Natural killer cell treated with Interleukin-12 subunit alpha and Interleukin-12 subunit beta and Interleukin-15 and Interleukin-18, amount 100 ng/mL, for 72 hours (primary cell): ENCODE data around the gene GOLGA2. TPM values are rescaled to one million over a fixed set of nuclear protein-coding genes. Genes with fewer than 3 reads are reported as not detected.

Experiments used
- ATAC-seq, 2 donors: fragments of 150-1000 bp; cut with Tn5 transposase in 1 of 2; sonication (Bioruptor Pico), chemical (Tn5 transposase) in 1 of 2; 2 replicates each; pipeline ENCODE4 v1.10.0; 2021
- DNase-seq: peaks from one replicate; pipeline ENCODE4 v3.0.0; 2022; ENCODE audit warnings: low spot score
- H3K27ac Mint-ChIP-seq, 2 donors: 1 replicate in 1 of 2; 2 replicates in 1 of 2; pipeline ENCODE4 v1.8.0; 2022; ENCODE audit warnings: mixed read lengths in 2 of 2, mild to moderate bottlenecking in 1 of 2, moderate library complexity in 1 of 2
- H3K27me3 Mint-ChIP-seq, 2 donors: 1 replicate in 1 of 2; 2 replicates in 1 of 2; pipeline ENCODE4 v1.8.0; 2022; ENCODE audit warnings: mixed read lengths in 2 of 2
- H3K36me3 Mint-ChIP-seq: one replicate; pipeline ENCODE4 v1.8.0; 2022; ENCODE audit warnings: mixed read lengths
- H3K4me1 Mint-ChIP-seq, 2 donors: 1 replicate in 1 of 2; 2 replicates in 1 of 2; pipeline ENCODE4 v1.8.0; 2022; ENCODE audit warnings: low read depth in 2 of 2, mixed read lengths in 2 of 2, mild to moderate bottlenecking in 1 of 2
- H3K4me3 Mint-ChIP-seq: one replicate; pipeline ENCODE4 v1.8.0; 2022; ENCODE audit warnings: mixed read lengths
- H3K9me3 Mint-ChIP-seq: 2 replicates; pipeline ENCODE4 v1.8.0; 2022; ENCODE audit warnings: mixed read lengths
- total RNA-seq, 2 donors: library from RNA; stranded (reverse); gene quantifications; one replicate each; pipeline ENCODE4 v1.2.3, GENCODE V29; 2022

The GOLGA2 gene, protein sequence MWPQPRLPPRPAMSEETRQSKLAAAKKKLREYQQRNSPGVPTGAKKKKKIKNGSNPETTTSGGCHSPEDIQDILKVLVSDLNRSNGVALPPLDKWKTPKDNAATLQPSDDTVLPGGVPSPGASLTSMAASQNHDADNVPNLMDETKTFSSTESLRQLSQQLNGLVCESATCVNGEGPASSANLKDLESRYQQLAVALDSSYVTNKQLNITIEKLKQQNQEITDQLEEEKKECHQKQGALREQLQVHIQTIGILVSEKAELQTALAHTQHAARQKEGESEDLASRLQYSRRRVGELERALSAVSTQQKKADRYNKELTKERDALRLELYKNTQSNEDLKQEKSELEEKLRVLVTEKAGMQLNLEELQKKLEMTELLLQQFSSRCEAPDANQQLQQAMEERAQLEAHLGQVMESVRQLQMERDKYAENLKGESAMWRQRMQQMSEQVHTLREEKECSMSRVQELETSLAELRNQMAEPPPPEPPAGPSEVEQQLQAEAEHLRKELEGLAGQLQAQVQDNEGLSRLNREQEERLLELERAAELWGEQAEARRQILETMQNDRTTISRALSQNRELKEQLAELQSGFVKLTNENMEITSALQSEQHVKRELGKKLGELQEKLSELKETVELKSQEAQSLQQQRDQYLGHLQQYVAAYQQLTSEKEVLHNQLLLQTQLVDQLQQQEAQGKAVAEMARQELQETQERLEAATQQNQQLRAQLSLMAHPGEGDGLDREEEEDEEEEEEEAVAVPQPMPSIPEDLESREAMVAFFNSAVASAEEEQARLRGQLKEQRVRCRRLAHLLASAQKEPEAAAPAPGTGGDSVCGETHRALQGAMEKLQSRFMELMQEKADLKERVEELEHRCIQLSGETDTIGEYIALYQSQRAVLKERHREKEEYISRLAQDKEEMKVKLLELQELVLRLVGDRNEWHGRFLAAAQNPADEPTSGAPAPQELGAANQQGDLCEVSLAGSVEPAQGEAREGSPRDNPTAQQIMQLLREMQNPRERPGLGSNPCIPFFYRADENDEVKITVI
- 10 to 100 TPM; 66.8 to 68.9 TPM for total RNA-seq

DNA sequence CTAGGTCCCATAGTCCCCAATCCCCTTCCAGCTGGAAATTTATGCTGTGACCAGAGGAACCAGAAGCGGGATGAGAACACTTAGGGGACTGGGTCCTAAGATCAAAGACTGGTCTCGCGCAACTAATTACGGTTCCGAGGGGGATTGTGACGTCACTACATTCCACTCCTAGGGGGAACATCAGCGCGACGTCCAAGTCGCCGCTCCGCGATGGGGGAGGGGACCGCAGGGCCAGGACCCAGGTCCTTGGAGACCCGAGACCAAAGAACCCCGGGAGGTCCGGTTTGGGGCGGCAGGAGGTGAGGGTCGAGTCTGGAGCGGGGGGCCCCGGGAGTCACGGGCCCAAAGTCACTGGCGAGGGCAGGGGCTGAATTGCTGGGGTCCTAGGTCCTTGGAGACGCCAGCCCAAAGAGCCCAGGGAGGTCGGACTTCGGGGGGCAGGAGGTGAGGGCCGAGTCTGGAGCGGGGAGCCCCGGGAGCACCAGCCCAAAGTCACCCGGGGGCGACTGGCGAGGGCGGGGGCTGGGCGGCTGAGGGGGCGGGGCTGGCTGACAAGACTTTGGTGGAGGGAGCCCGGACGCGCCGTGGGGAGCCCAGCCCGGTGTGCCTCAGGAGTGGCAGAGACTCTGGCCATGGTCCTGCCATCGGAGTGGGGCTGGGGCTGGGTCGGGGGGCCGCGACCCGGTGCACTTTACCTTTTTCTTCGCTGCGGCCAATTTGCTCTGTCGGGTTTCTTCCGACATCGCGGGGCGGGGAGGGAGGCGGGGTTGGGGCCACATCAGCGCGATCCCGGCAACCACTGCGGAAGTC lies at the start of gene GOLGA2:
GOLGA2 (minus strand) TSS at position 810 of the 810 bp plus-strand sequence; CDS start at position 779, 31 bp downstream.
- Mint-ChIP-seq H3K36me3 (no peaks in the 10 kb centered on the region), H3K9me3 (no peaks in the 10 kb centered on the region), H3K27ac (peak within 1 kb of the TSS; percentile 97 to 99), H3K4me1 (peaks cover 34 to 35% of the 10 kb centered on the region in 2 donors), H3K27me3 (no peaks in the 10 kb centered on the region), H3K4me3 (peak within 1 kb of the TSS; percentile 98)
- DNase-seq (peak; percentile 86), ATAC-seq (peak; percentile 78 to 82)

DNA sequence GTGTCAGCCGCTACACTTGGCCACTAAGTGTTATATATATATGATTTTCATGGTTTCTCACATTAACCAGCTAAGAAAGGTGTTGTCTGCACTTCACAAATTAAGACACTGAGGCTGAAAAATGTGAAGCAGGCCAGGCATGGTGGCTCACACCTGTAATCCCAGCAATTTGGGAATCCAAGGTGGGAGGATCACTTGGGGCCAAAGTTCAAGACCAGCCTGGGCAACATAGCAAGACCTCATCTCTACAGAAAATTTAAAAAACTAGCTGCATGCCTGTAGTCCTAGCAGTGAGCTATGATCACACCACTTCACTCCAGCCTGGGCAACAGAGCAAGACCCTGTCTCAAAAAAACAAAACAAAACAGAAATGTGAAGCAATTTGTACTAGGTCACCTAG lies 48.6 kb upstream of the GOLGA2 start:
- Mint-ChIP-seq H3K9me3 (no peaks in the 10 kb centered on the region), H3K4me1 (peaks cover 10 to 24% of the 10 kb centered on the region in 2 donors), H3K27ac (peak overlapping the region; percentile 89 to 96), H3K36me3 (no peaks in the 10 kb centered on the region), H3K27me3 (no peaks in the 10 kb centered on the region), H3K4me3 (peak overlapping the region; percentile 88)
- ATAC-seq (no peak), DNase-seq (no peak)

DNA sequence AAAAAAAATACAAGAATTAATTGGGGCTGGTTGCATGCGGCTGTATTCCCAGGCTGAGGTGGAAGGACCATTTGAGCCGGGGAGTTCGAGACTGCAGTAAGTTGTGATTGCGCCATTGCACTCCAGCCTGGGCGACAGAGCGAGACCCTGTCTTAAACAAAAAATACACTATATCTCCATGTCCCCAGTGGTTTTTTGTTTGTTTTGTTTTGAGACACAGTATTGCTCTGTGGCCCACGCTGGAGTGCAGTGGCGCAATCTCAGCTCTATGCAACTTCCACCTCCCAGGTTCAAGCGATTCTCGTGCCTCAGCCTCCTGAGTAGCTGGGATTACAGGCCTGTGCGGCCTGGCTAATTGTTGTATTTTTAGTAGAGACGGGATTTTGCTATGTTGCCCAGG lies 48.0 kb upstream of the GOLGA2 start:
- no peaks in the 10 kb centered on the region for H3K9me3 Mint-ChIP-seq
- H3K4me3 Mint-ChIP-seq = peak overlapping the region; percentile 88
- peak overlapping the region; percentile 89 to 96 for H3K27ac Mint-ChIP-seq
- ATAC-seq (no peak), DNase-seq (no peak)
- H3K4me1 Mint-ChIP-seq = peaks cover 10 to 24% of the 10 kb centered on the region in 2 donors
- H3K27me3 Mint-ChIP-seq = no peaks in the 10 kb centered on the region
- H3K36me3 Mint-ChIP-seq = no peaks in the 10 kb centered on the region

GRCh38 chr9:128323212-128323730 lies 47.5 kb upstream of the GOLGA2 start:
- Mint-ChIP-seq H3K27me3 (no peaks in the 10 kb centered on the region), H3K9me3 (no peaks in the 10 kb centered on the region), H3K4me3 (peak overlapping the region; percentile 88), H3K27ac (peak overlapping the region; percentile 89 to 96), H3K36me3 (no peaks in the 10 kb centered on the region), H3K4me1 (peaks cover 10 to 24% of the 10 kb centered on the region in 2 donors)
- DNase-seq (no peak), ATAC-seq (peak in 1 of 2 donors; percentile 7)

GRCh38 chr9:128322404-128323211 lies 46.8 kb upstream of the GOLGA2 start, which contains the start of the genes COQ4 and TRUB2:
Gene COQ4, plus strand, starts transcription at chr9:128322839. Its CDS starts 20 bp downstream, at chr9:128322859.
Gene TRUB2, minus strand, starts transcription at chr9:128322447. Its CDS starts 39 bp downstream, at chr9:128322408.
- H3K27ac Mint-ChIP-seq = peak within 1 kb of the TSS; percentile 89 to 96

GRCh38 chr9:128321879-128322403 lies 46.1 kb upstream of the GOLGA2 start:
- no peak for DNase-seq
- ATAC-seq = peak in 1 of 2 donors; percentile 1
- Mint-ChIP-seq H3K4me1 (peaks cover 10 to 24% of the 10 kb centered on the region in 2 donors), H3K9me3 (no peaks in the 10 kb centered on the region), H3K4me3 (peak overlapping the region; percentile 88), H3K36me3 (no peaks in the 10 kb centered on the region), H3K27ac (peak overlapping the region; percentile 89 to 96), H3K27me3 (no peaks in the 10 kb centered on the region)

More at GRCh38 chr9:128322404-128323211, 46.8 kb upstream of the GOLGA2 start, which contains the start of the genes COQ4 and TRUB2:
- Mint-ChIP-seq H3K36me3 (no peaks in the 10 kb centered on the region), H3K4me3 (peak within 1 kb of the TSS; percentile 88), H3K4me1 (peaks cover 10 to 24% of the 10 kb centered on the region in 2 donors), H3K9me3 (no peaks in the 10 kb centered on the region), H3K27me3 (no peaks in the 10 kb centered on the region)
- ATAC-seq (peak; percentile 91 to 95), DNase-seq (peak; percentile 95)

DNA sequence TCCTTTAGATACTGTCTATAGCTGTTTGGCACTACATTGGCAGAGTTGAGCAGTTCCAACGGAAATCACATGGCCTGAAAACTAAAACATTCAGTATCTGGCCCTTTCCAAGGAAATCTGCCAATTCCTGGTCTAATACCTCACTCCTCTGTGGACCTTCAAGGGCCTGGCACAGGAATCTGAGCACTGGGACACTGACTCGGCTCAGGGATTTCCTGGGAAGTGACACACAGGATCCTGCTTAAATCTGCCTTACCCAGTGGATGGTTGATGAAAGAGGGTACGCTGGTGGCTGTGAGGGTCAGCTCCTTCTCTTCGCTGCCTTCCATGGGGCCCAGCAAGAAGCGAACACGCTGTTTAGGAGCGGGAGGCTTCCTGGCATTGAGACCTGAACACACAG lies 45.5 kb upstream of the GOLGA2 start:
- no peak for ATAC-seq
- no peak for DNase-seq
- H3K27me3 Mint-ChIP-seq = no peaks in the 10 kb centered on the region
- peak overlapping the region; percentile 89 to 96 for H3K27ac Mint-ChIP-seq
- no peaks in the 10 kb centered on the region for H3K36me3 Mint-ChIP-seq
- H3K9me3 Mint-ChIP-seq = no peaks in the 10 kb centered on the region
- peak overlapping the region; percentile 88 for H3K4me3 Mint-ChIP-seq
- peaks cover 10 to 24% of the 10 kb centered on the region in 2 donors for H3K4me1 Mint-ChIP-seq

GRCh38 chr9:128317629-128318028 lies 41.8 kb upstream of the GOLGA2 start:
- ATAC-seq (no peak), DNase-seq (no peak)
- Mint-ChIP-seq H3K27ac (no peak overlapping the region), H3K36me3 (no peaks in the 10 kb centered on the region), H3K27me3 (no peaks in the 10 kb centered on the region), H3K4me3 (no peak overlapping the region), H3K9me3 (no peaks in the 10 kb centered on the region), H3K4me1 (peaks cover 4 to 7% of the 10 kb centered on the region in 2 donors)

- H3K9me3 Mint-ChIP-seq = no peaks in the 10 kb centered on the region
- H3K27me3 Mint-ChIP-seq = no peaks in the 10 kb centered on the region
- no peak overlapping the region for H3K4me3 Mint-ChIP-seq
- no peaks in the 10 kb centered on the region for H3K36me3 Mint-ChIP-seq
- no peak for ATAC-seq
- DNase-seq = no peak
- no peak overlapping the region for H3K27ac Mint-ChIP-seq
- no peaks in the 10 kb centered on the region for H3K4me1 Mint-ChIP-seq
Measured at GRCh38 chr9:128316421-128316820, 40.6 kb upstream of the GOLGA2 start.

DNA sequence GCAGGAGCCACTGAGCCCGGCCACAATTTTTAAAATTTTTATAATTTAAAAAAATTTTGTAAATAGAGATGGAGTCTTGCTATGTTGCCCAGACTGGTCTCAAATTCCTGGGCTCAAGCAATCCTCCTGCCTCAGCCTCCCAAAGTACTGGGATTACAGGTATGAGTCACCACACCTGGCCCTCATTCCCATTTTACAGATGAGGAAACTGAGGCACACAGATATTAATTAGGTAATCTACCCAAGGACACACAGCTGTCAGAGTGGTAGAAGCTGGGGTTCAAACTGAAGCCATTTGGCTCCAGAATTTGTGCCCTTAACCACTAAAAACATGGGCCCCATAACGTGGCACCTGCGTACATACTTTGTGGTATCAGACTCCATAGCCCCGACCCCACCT lies 38.9 kb upstream of the GOLGA2 start:
- H3K4me3 Mint-ChIP-seq = no peak overlapping the region
- H3K27ac Mint-ChIP-seq = no peak overlapping the region
- H3K36me3 Mint-ChIP-seq = no peaks in the 10 kb centered on the region
- H3K27me3 Mint-ChIP-seq = no peaks in the 10 kb centered on the region
- no peak for DNase-seq
- H3K4me1 Mint-ChIP-seq = no peaks in the 10 kb centered on the region
- ATAC-seq = no peak
- no peaks in the 10 kb centered on the region for H3K9me3 Mint-ChIP-seq

DNA sequence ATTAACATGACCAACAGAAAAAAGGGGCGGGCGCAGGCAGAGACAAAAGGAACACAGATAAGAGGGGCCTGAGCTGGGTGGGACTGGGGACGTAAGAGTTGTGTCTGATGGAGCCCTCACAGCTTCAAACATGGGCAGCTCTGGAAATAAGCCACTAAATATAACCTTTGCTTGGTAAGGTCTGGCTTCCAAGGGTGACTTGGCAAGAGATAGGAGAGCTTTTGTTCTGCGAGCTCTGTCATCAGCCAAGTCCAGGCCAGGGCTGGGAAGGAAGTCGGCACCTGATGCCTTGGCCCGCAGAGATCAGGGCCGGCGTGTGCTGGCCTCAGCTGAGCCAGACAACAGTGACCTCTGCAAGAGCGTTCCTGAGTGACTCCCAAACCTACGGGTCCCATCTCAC lies 34.7 kb upstream of the GOLGA2 start:
- Mint-ChIP-seq H3K9me3 (no peaks in the 10 kb centered on the region), H3K36me3 (no peaks in the 10 kb centered on the region), H3K4me1 (no peaks in the 10 kb centered on the region), H3K27me3 (no peaks in the 10 kb centered on the region), H3K27ac (no peak overlapping the region), H3K4me3 (no peak overlapping the region)
- no peak for ATAC-seq
- no peak for DNase-seq

DNA sequence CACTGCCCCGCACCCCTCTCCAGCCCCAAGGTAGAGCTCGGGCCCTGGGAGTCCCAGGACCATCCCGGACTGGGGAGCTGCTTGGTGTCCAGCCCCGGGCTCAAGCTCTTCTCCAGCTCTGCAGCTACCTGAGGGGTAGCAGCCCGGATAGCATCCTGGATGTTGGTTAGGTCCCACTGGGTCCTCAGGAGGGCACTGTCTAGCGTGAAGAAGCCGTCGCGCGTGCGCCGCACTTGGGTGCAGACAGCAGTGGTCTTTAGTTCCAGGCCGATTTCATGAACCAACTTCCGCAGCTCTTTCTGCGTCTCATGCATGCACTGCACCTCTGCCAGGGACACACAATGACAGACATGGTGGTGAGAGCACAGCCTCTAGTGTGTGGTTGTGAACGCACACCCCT lies 33.7 kb upstream of the GOLGA2 start:
- Mint-ChIP-seq H3K9me3 (no peaks in the 10 kb centered on the region), H3K4me3 (no peak overlapping the region), H3K27me3 (no peaks in the 10 kb centered on the region), H3K27ac (no peak overlapping the region), H3K4me1 (no peaks in the 10 kb centered on the region), H3K36me3 (no peaks in the 10 kb centered on the region)
- DNase-seq (no peak), ATAC-seq (no peak)
